HCT116 (cell line): ENCODE data around the gene PDE4B. TPM values are rescaled to one million over a fixed set of nuclear protein-coding genes. Genes with fewer than 3 reads are reported as not detected.

ENCODE experiments used
- ATAC-seq: fragments of 200-7000 bp; cut with Tn5 transposase; 2 replicates; pipeline ENCODE4 v1.9.1; 2020; ENCODE audit warnings: mild to moderate bottlenecking, moderate library complexity
- BruUV-seq: library from RNA; stranded (reverse); fragments of 400-500 nt; replicated peaks from 2 replicates; lab custom pipeline; 2021; lab: Mats Ljungman, UMichigan
- CTCF ChIA-PET: fragments of 300-600 bp; sonication (Branson Sonifier 250); formaldehyde crosslinking; loops from one replicate; lab custom pipeline; 2021; ENCODE audit warnings: antibody characterized with exemption; lab: Charles Lee
- POLR2A ChIA-PET: fragments of 300-600, 350-600 bp; sonication (Branson Sonifier 250); formaldehyde crosslinking; loops from one replicate; lab custom pipeline; 2021; ENCODE audit warnings: antibody characterized with exemption; lab: Charles Lee
- RAD21 ChIA-PET, 2 experiments: fragments of 300-600 bp; sonication (Branson Sonifier 250); formaldehyde crosslinking; loops; one replicate each; lab custom pipeline; 2023; ENCODE audit warnings: low total read pairs in 2 of 2; ENCODE audit not compliant: uncharacterized antibody in 2 of 2, unreplicated experiment in 2 of 2, low non-redundant PET in 1 of 2; lab: Charles Lee
- DNase-seq: peaks from one replicate; pipeline ENCODE4 v3.0.0-alpha.2; 2010; ENCODE audit warnings: low read depth, low spot score
- H2AFZ ChIP-seq: fragments of 200-600 bp; shearing (Covaris generic), sonication (generic); 2 replicates; pipeline ENCODE4 v1.6.1; 2017; ENCODE audit warnings: low read depth, mixed run types, mixed read lengths, antibody characterized with exemption, low read length; ENCODE audit not compliant: poor library complexity, severe bottlenecking
- H3K27ac ChIP-seq: 2 replicates; pipeline ENCODE4 v1.5.1; 2012; ENCODE audit warnings: low read depth, low read length
- H3K27me3 ChIP-seq: fragments of 200-600 bp; sonication (generic); 2 replicates; pipeline ENCODE4 v1.6.1; 2016; ENCODE audit warnings: mixed run types, low read length, mixed read lengths; ENCODE audit not compliant: insufficient read depth
- H3K36me3 ChIP-seq, 2 experiments: fragments of 200-500 bp in 1 of 2; fragments of 200-600 bp in 1 of 2; sonication (Bioruptor generic) in 1 of 2; sonication (generic) in 1 of 2; 2 replicates each; pipeline versions ENCODE4 v1.5.1 to v1.6.1; 2014 to 2016; ENCODE audit warnings: low read length in 2 of 2, inconsistent platforms in 1 of 2, mixed read lengths in 1 of 2, mixed run types in 1 of 2; ENCODE audit not compliant: insufficient read depth in 2 of 2, control insufficient read depth in 1 of 2
- H3K4me1 ChIP-seq, 2 experiments: fragments of 200-600 bp in 1 of 2; sonication (generic) in 1 of 2; 2 replicates each; pipeline versions ENCODE4 v1.5.1 to v1.6.1; 2012 to 2017; ENCODE audit warnings: low read length in 2 of 2, inconsistent platforms in 1 of 2, mild to moderate bottlenecking in 1 of 2, mixed read lengths in 1 of 2, mixed run types in 1 of 2, moderate library complexity in 1 of 2; ENCODE audit not compliant: insufficient read depth in 2 of 2, control insufficient read depth in 1 of 2
- H3K4me2 ChIP-seq: fragments of 200-600 bp; sonication (generic); 2 replicates; pipeline ENCODE4 v1.6.1; 2017; ENCODE audit warnings: mixed run types, low read length, mixed read lengths
- H3K4me3 ChIP-seq, 2 experiments: fragments of 200-600 bp in 1 of 2; sonication (generic) in 1 of 2; replicated peaks in 1 of 2; 2 replicates each; pipeline ENCODE4 v1.5.1; 2011 to 2016; ENCODE audit warnings: low read length in 2 of 2, control low read depth in 1 of 2, low read depth in 1 of 2, mild to moderate bottlenecking in 1 of 2, mixed read lengths in 1 of 2, mixed run types in 1 of 2
- H3K79me2 ChIP-seq: fragments of 200-600 bp; sonication (generic); 2 replicates; pipeline ENCODE4 v1.6.1; 2017; ENCODE audit warnings: mild to moderate bottlenecking, mixed run types, low read length, moderate library complexity, mixed read lengths; ENCODE audit not compliant: insufficient read depth
- H3K9ac ChIP-seq: fragments of 200-600 bp; sonication (generic); 2 replicates; pipeline ENCODE4 v1.6.1; 2016; ENCODE audit warnings: low read length, mixed read lengths
- H3K9me2 ChIP-seq: fragments of 200-600 bp; sonication (generic), shearing (Covaris generic); 2 replicates; pipeline ENCODE4 v1.6.1; 2017; ENCODE audit warnings: mixed run types, mild to moderate bottlenecking, moderate library complexity; ENCODE audit not compliant: insufficient read depth
- H3K9me3 ChIP-seq, 2 experiments: fragments of 200-500 bp in 1 of 2; fragments of 200-600 bp in 1 of 2; sonication (Bioruptor generic) in 1 of 2; sonication (generic) in 1 of 2; 2 replicates each; pipeline ENCODE4 v1.6.1; 2014 to 2017; ENCODE audit warnings: low read length in 2 of 2, mixed read lengths in 2 of 2, inconsistent platforms in 1 of 2, low read depth in 1 of 2, mild to moderate bottlenecking in 1 of 2, mixed run types in 1 of 2, moderate library complexity in 1 of 2; ENCODE audit not compliant: control insufficient read depth in 1 of 2, insufficient read depth in 1 of 2
- H4K20me1 ChIP-seq: fragments of 200-600 bp; sonication (generic), shearing (Covaris generic); 2 replicates; pipeline ENCODE4 v1.6.1; 2017; ENCODE audit warnings: mixed run types, mild to moderate bottlenecking, moderate library complexity; ENCODE audit not compliant: insufficient read depth
- EZH2 ChIP-seq: fragments of 200-600 bp; sonication (generic); IDR thresholded peaks from 2 replicates; pipeline ENCODE4 v1.6.1; 2017; ENCODE audit warnings: antibody characterized with exemption, mixed run types
- EZH2phosphoT487 ChIP-seq: fragments of 200-600 bp; IDR thresholded peaks from 2 replicates; pipeline ENCODE4 v1.6.1; 2018; ENCODE audit warnings: antibody characterized with exemption, borderline replicate concordance
- FOSL1 ChIP-seq: IDR thresholded peaks from 2 replicates; pipeline ENCODE4 v1.6.1; 2012; ENCODE audit warnings: low read depth
- JUND ChIP-seq: IDR thresholded peaks from 2 replicates; pipeline ENCODE4 v1.6.1; 2012
- SP1 ChIP-seq: IDR thresholded peaks from 2 replicates; pipeline ENCODE4 v1.6.1; 2012; ENCODE audit warnings: low read depth
- YY1 ChIP-seq: IDR thresholded peaks from 2 replicates; pipeline ENCODE4 v1.6.1; 2011; ENCODE audit warnings: low read length, low read depth, moderate library complexity, mild to moderate bottlenecking; ENCODE audit not compliant: insufficient replicate concordance; ENCODE audit errors: extremely low read depth
- ZNF274 ChIP-seq: fragments of 200-500 bp; sonication (Bioruptor generic); IDR thresholded peaks from 2 replicates; pipeline ENCODE4 v1.6.1; 2014; ENCODE audit warnings: mild to moderate bottlenecking, low read depth, low read length, inconsistent platforms
- intact Hi-C: fragments of 100-400 bp; cut with micrococcal nuclease; formaldehyde crosslinking; loops from 2 replicates; pipeline ENCODE4 v1.10.0; 2022
- total RNA-seq: library from RNA; stranded (reverse); gene quantifications from one replicate; pipeline ENCODE4 v1.2.1, GENCODE V29; 2021; ENCODE audit not compliant: unreplicated experiment
- TF ChIP-seq, protein P1 (sequence below): IDR thresholded peaks from 2 replicates; pipeline ENCODE4 v1.6.1; 2012
- TF ChIP-seq, protein P2 (sequence below): IDR thresholded peaks from 2 replicates; pipeline ENCODE4 v1.6.1; 2012
- TF ChIP-seq, protein P3 (sequence below), 3 experiments: fragments of 200-600 bp in 1 of 3; sonication (generic) in 1 of 3; IDR thresholded peaks in 2 of 3; conservative IDR thresholded peaks in 1 of 3; 2 replicates each; pipeline ENCODE4 v1.5.1; 2012 to 2017; ENCODE audit warnings: low read depth in 2 of 3, low read length in 2 of 3, antibody characterized with exemption in 1 of 3, borderline replicate concordance in 1 of 3, control low read depth in 1 of 3, mild to moderate bottlenecking in 1 of 3, mixed read lengths in 1 of 3, mixed run types in 1 of 3, moderate library complexity in 1 of 3; ENCODE audit not compliant: insufficient read depth in 1 of 3

PDE4B gene
- total RNA-seq, 1 experiment from 2014 or later = 76.9 TPM

DNA sequence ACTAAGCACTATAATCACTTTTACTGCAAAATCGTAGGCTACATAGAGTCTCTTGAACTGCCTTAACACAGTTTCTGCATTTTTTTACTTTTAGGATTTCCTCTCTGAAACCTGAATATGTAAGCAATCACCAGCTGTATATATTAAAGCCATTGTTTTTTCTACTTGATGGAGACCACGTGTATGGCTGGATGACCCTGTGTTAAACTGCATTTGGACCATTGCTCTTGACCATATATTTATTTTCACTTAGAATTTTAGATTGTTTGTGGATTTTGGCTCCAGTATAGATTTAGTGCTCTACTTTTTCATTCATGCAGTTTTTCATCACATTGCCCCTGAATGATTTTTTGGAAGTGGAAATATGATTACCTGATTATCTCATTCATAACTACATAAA is 420.8 kb downstream of the PDE4B start:
- POLR2A ChIA-PET = no interaction called here
- intact Hi-C loops = no loop called here

GRCh38 chr1:66214901-66215300 is 422.2 kb downstream of the PDE4B start:
- Histone ChIP-seq H4K20me1 (no peaks in the 10 kb centered on the region), H3K4me3 (no peak overlapping the region), H3K27ac (no peak overlapping the region), H3K9ac (no peak overlapping the region), H3K27me3 (no peaks in the 10 kb centered on the region), H3K36me3 (no peaks in the 10 kb centered on the region), H3K4me1 (no peaks in the 10 kb centered on the region), H2AFZ (no peak overlapping the region)
- ChIA-PET POLR2A (no interaction called here), RAD21 (no interaction called here)
- ATAC-seq (no peak), DNase-seq (no peak)
- no TSS peak for BruUV-seq
- TF ChIP-seq SP1 = no peak
- no peak for TF ChIP-seq JUND
- TF ChIP-seq EZH2 = no peak
- TF ChIP-seq, protein P1, sequence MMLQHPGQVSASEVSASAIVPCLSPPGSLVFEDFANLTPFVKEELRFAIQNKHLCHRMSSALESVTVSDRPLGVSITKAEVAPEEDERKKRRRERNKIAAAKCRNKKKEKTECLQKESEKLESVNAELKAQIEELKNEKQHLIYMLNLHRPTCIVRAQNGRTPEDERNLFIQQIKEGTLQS = no peak
- no peak for TF ChIP-seq EZH2phosphoT487
- TF ChIP-seq, protein P2, sequence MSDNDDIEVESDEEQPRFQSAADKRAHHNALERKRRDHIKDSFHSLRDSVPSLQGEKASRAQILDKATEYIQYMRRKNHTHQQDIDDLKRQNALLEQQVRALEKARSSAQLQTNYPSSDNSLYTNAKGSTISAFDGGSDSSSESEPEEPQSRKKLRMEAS = no peak
- TF ChIP-seq, all 23 proteins: peak for 0
- H3K4me2 ChIP-seq = no peak overlapping the region
- CTCF ChIA-PET = no interaction called here
- no peaks in the 10 kb centered on the region for H3K9me3 ChIP-seq
- intact Hi-C loops = no loop called here
- no peaks in the 10 kb centered on the region; the same call in 1 of the 2 replicates for H3K9me2 ChIP-seq
- no peaks in the 10 kb centered on the region for H3K79me2 ChIP-seq

More for the DNA sequence above, 420.8 kb downstream of the PDE4B start:
- no peak overlapping the region for H2AFZ ChIP-seq
- no peaks in the 10 kb centered on the region for H3K4me1 ChIP-seq
- no peaks in the 10 kb centered on the region for H3K27me3 ChIP-seq
- TF ChIP-seq ZNF274 = no peak
- TF ChIP-seq YY1 = no peak
- no peak for TF ChIP-seq FOSL1
- TF ChIP-seq, protein P3, sequence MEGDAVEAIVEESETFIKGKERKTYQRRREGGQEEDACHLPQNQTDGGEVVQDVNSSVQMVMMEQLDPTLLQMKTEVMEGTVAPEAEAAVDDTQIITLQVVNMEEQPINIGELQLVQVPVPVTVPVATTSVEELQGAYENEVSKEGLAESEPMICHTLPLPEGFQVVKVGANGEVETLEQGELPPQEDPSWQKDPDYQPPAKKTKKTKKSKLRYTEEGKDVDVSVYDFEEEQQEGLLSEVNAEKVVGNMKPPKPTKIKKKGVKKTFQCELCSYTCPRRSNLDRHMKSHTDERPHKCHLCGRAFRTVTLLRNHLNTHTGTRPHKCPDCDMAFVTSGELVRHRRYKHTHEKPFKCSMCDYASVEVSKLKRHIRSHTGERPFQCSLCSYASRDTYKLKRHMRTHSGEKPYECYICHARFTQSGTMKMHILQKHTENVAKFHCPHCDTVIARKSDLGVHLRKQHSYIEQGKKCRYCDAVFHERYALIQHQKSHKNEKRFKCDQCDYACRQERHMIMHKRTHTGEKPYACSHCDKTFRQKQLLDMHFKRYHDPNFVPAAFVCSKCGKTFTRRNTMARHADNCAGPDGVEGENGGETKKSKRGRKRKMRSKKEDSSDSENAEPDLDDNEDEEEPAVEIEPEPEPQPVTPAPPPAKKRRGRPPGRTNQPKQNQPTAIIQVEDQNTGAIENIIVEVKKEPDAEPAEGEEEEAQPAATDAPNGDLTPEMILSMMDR (IDR thresholded peaks at IDR 0.05 in 2 of 3, conservative IDR thresholded peaks at IDR 0.05 in 1 of 3; ENCODE audit: borderline replicate concordance in 1 of 3, insufficient read depth in 1 of 3, low read depth in 2 of 3, low read length in 2 of 3) = no peak
- no TSS peak for BruUV-seq
- DNase-seq (no peak), ATAC-seq (no peak)
- no peaks in the 10 kb centered on the region for H3K9me2 ChIP-seq
- H4K20me1 ChIP-seq = no peaks in the 10 kb centered on the region
- ChIA-PET RAD21 (no interaction called here), CTCF (no interaction called here)
- no peaks in the 10 kb centered on the region for H3K79me2 ChIP-seq
- H3K9me3 ChIP-seq = no peaks in the 10 kb centered on the region
- no peak overlapping the region for H3K4me3 ChIP-seq
- no peaks in the 10 kb centered on the region for H3K36me3 ChIP-seq
- H3K9ac ChIP-seq = no peak overlapping the region
- H3K27ac ChIP-seq = no peak overlapping the region
- no peak overlapping the region for H3K4me2 ChIP-seq
